GM18499 (cell line): ENCODE measurements around the gene SPINK13.
"Not testable (repeated sequence)": the region's sequence is repeated elsewhere in the genome, so short reads cannot be mapped to it uniquely, and the experiment has no call there.

Source experiments
- ATAC-seq: cut with Tn5 transposase; IDR thresholded peaks from one replicate; pipeline ENCODE4 v1.9.1; 2021; ENCODE audit warnings: moderate number of reproducible peaks; ENCODE audit not compliant: insufficient read depth, unreplicated experiment

SPINK13 gene

DNA sequence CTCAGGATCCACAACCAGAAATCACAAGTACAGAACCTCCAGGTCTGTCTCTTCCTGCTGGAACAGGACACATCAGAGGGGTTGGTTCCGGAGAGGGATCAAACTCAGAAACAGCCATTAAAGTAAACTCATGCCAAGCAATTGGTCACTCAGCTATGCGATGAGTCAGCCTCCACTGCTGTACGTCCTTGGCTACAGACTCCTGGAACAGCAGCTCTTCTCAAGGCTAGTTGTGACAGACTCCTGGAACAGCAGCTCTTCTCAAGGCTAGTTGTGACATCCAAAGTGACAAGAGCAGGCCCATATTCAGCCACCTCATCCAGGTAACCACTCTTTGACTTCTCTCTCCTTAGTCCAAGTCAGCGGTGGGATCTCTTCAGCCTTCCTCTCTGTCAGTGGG, at the start of gene SPINK13:
Gene SPINK13, plus strand, starts transcription at position 229 of the 400 bp plus-strand sequence. CDS start 1,279 bp downstream, outside the sequence.
- ATAC-seq, result no peak

GRCh38 chr5:148221508-148221907, 47.1 kb upstream of the SPINK13 start:
- no peak for ATAC-seq

DNA sequence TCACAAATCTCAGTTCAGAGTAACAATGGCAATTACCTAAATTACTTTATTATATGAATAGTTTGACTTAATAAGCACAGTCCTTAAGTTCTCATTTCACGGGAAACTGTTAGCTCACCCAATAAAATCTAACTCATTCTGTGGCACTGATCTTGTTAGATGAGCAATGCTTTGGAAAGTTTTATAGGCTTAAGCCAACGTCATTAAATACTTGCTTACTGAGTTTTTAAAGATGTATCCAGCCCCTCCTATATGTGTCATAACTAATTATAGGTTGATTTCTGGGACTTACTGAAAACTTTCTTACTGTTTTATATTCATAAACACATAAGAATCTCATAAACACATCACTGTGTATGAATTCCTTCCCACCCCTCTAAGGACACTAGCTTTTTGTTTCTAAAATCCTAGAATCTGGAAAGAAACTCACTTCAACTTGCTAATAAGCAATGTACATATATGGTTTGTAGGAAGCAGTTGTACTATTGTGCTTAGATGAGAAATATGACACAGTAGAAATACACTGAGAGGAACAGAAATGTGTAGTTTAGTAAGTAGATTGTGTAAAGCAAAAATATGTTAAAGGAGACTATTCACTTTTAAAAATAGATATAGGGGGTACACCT, 44.4 kb upstream of the SPINK13 start:
- no peak for ATAC-seq

GRCh38 chr5:148228392-148228984, 40.1 kb upstream of the SPINK13 start:
- ATAC-seq, result no peak

DNA sequence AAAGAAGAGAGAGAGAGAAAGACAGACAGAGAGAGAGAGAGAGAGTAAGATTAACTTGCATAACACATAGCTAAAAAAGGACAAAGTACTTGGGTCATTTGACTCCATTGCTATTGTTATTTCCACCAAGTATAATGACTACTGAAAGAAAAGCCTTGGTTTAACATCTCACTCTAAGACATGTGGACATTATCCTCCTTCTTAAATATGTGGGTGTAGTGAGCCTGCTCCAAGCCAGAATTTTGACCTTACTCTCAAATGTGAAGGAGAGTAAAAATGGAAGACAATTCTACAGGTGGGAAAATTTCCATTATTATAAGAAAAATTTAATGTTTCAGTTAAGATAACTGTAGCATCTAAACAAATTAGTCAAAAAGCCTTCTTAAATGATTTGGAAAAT, 38.8 kb upstream of the SPINK13 start:
- ATAC-seq, result no peak

GRCh38 chr5:148230240-148230639, 38.4 kb upstream of the SPINK13 start:
- ATAC-seq, result no peak

DNA sequence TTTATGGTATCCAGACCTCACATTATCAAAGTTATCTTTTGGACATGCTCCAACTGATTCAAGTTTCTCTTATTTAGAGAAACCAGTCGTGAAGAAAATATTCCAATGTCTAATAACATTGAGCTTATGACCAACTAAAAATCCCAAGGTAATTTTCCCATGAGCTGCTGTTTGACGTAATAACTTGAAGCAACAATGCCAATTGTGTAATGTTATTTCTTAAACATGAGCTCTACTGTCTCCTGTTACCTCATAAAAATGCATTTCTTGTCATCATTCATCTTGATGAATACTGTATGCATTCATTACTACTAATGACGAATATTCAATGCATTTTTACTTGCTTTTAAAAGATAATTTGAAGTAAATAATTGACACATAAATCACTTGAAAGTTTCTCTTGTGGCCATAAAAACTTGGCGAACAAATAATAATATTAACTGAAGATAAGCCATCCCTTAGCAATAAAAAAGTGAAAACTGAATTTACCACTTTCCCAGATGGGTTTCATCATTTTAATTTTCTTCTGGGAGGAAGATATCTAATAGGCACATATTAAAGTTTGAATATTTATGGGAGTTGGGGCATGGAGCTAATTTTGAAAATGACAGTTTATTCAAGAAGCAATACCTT, 30.7 kb upstream of the SPINK13 start:
- ATAC-seq, result no peak

DNA sequence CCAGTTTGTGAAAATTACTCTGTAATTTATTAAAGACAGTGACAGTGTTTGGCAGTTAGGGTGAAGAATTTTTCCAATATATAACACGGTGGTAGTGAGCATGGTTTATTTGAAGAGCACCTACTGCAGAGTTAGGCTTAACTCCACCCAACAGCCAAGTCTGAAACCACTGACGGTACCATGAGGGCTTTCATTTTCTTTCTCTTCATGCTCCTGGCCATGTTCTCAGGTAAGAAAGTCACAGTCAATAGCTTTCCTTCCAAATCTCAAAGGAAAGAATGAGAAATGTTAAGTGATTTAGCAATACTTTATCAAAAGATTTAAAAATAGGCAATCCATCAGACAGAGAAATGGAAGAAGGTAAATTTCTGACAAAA, 30.2 kb upstream of the SPINK13 start, which contains the start of gene MARCOL:
Gene MARCOL, plus strand, starts transcription at position 108 of the 377 bp plus-strand sequence. Its CDS starts 73 bp downstream, at position 181.
- ATAC-seq, result no peak

DNA sequence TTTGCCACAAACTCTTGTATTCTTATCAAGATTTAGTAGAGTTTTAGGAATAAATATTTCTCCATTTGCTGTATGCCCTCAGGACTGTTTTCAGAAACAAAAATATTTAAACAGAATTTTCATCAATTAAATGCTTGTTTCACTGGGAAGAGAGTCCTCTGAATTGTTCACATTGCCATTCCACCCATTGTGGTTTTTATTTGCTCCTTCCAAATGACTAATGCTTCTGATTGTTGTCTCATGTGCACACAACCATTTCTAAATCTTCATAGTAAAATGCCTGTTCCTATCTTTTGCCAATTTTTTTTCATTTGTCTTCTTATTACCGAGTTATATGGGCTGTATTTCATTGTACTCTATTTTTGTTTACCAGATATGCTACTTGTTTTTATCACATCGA, 19.7 kb upstream of the SPINK13 start:
- no peak for ATAC-seq

DNA sequence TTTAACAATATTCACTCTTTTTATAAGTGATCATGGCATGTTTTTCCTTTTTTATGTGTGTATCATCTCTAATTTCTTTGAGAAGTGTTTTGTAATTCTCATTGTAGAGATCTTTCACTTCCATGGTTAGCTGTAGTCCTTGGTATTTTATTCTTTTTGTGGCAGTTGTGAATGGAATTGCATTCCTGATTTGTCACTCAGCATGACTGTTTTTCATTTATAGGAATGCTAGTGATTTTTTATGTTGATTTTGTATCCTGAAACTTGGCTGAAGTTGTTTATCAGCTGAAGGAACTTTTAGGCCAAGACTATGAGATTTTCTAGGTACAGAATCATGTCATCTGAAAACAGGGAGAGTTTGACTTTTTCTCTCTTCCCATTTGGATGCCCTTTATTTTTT, 13.1 kb upstream of the SPINK13 start:
- no peak for ATAC-seq

DNA sequence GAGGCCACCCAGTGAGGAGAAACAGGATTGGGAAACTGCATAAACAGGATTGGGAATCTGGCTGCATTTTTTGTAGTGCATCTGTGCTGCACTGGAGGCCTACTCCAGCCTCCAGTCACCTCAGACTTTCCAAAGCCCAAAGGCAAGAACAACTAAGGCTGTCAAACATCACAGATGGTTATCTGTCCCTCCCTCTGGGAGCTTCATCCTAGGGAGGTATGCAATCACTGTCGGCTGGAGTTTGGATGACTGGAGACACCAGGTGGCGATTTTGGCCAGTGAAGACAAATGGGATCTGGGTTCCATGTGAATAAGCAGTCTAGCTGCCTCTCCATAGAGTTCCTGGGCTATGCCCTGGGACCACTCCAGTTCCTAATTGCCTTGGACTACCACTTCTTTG, 9.3 kb upstream of the SPINK13 start:
- ATAC-seq, result no peak

- ATAC-seq, result no peak
These were observed 7.4 kb upstream of the SPINK13 start for GRCh38 chr5:148261221-148261620.

GRCh38 chr5:148267962-148268361, 632 bp upstream of the SPINK13 start:
- no peak for ATAC-seq

- ATAC-seq, result not testable (repeated sequence)
These were observed 6.5 kb downstream of the SPINK13 start for GRCh38 chr5:148275129-148275528.

DNA sequence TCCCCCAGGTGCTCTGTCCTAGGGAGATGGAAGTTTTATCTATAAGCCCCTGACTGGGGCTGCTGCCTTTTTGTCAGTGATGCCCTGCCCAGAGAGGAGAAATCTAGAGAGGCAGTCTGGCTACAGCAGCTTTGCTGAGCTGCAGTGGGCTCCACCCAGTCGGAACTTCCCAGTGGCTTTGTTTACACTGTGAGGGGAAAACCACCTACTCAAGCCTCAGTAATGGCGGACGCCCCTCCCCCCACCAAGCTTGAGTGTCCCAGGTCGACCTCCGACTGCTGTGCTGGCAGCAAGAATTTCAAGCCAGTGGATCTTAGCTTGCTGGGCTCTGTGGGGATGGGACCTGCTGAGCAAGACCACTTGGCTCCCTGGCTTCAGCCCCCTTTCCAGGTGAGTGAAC, 12.3 kb downstream of the SPINK13 start:
- ATAC-seq, result not testable (repeated sequence)

GRCh38 chr5:148281336-148281735, 12.7 kb downstream of the SPINK13 start:
- ATAC-seq, result not testable (repeated sequence)

GRCh38 chr5:148290271-148291195, 21.9 kb downstream of the SPINK13 start:
- no peak for ATAC-seq

DNA sequence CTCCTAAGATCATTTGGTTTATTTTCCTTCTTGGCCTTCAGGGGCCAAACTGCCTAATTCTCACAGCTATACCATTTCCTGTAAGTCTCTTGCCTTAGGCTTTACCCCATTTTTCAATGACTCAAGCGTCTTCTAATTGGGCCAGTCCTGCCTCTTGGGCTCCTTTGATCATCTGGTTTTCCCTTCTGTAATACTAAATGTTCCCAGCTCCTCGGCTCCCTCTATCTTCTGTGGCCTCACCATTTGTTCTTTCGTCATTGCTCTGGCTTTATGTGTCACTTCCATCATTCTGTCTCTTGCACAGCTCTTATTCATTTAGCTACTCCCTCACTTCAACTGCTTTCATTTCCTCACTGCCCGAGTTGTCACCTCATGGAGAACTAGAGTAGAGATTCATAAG, 29.1 kb downstream of the SPINK13 start:
- ATAC-seq, result no peak

DNA sequence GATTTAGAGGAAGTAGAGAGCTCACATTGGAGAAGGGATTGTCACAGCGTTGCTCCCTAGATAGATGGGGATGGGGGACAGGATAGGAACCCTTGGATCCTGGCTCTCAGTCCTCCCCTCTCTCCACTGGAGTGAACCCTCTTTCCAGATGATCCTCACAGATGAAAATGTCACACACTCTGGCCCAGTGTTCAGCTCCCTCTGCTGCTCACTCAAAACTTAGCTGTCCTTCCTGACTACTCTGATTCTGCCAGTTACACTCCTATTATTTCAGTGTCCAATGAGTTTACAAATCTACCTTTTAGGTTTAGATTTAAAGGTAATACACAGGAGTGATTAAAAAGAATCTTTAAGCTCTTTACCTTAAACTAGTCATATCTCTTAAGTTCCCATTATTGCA, 37.9 kb downstream of the SPINK13 start:
- no peak for ATAC-seq

DNA sequence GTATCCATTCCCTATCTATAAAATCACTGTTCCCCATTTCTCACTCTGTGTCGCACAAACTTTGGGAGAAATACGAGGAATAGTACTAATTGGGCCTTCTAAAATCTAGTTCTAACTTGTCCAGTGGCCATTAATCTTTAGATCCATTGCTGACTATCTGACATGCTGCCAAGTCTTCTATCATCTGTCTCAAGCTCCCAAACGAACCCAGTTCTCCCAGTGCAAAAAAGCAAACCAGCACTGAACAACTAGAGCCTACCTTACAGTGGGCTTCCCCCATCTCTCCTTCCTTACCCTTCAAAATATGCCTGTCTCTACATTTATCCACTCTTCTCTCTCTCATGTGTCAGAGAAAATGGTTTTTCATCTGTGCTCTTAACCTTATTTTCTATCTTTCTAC, 40.4 kb downstream of the SPINK13 start:
- no peak for ATAC-seq

- ATAC-seq, result no peak
These were observed 41.2 kb downstream of the SPINK13 start for GRCh38 chr5:148309746-148310145.
